Activated B cell treated with CpG ODN at 0.5 μM for 24 hours (primary cell): ENCODE results near the gene MDH1. TPM values are rescaled to one million over a fixed set of nuclear protein-coding genes. Genes with fewer than 3 reads are reported as not detected.
"Not testable (repeated sequence)": the region's sequence is repeated elsewhere in the genome, so short reads cannot be mapped to it uniquely, and the experiment has no call there.

Source experiments
- ATAC-seq: fragments of 200-7000 bp; cut with Tn5 transposase; one replicate; pipeline ENCODE4 v1.10.0; 2021; ENCODE audit warnings: low read depth, mild to moderate bottlenecking, moderate library complexity
- CTCF ChIA-PET: fragments of 350-600 bp; sonication (Branson Sonifier 250); formaldehyde crosslinking; loops from one replicate; lab custom pipeline; 2021; ENCODE audit warnings: antibody characterized with exemption; lab: Charles Lee
- POLR2A ChIA-PET: fragments of 350-600 bp; sonication (Branson Sonifier 250); formaldehyde crosslinking; loops from one replicate; lab custom pipeline; 2021; ENCODE audit warnings: antibody characterized with exemption; lab: Charles Lee
- DNase-seq: peaks from one replicate; pipeline ENCODE4 v3.0.0; 2022
- H3K27ac Mint-ChIP-seq: one replicate; pipeline ENCODE4 v1.8.0; 2020; ENCODE audit warnings: mixed read lengths
- H3K27me3 Mint-ChIP-seq: one replicate; pipeline ENCODE4 v1.8.0; 2021; ENCODE audit warnings: mixed read lengths
- H3K36me3 Mint-ChIP-seq: one replicate; pipeline ENCODE4 v1.8.0; 2021; ENCODE audit warnings: low read depth, mixed read lengths
- H3K4me1 Mint-ChIP-seq: one replicate; pipeline ENCODE4 v1.8.0; 2021; ENCODE audit warnings: mixed read lengths
- H3K4me3 Mint-ChIP-seq: one replicate; pipeline ENCODE4 v1.8.0; 2020; ENCODE audit warnings: mild to moderate bottlenecking, mixed read lengths
- H3K9me3 Mint-ChIP-seq: one replicate; pipeline ENCODE4 v1.8.0; 2020; ENCODE audit warnings: mixed read lengths
- intact Hi-C: fragments of 100-400 bp; cut with micrococcal nuclease; formaldehyde crosslinking; loops from one replicate; pipeline ENCODE4 v1.15.1; 2024
- total RNA-seq: library from RNA; stranded (reverse); gene quantifications from 2 replicates; pipeline ENCODE4 v1.2.3, GENCODE V29; 2022
- TF ChIP-seq, protein P1 (sequence below): fragments of 200-600 bp; IDR thresholded peaks from one replicate; pipeline ENCODE4 v1.8.0; 2022; ENCODE audit warnings: antibody characterized with exemption, mild to moderate bottlenecking

The MDH1 gene
- total RNA-seq, 1 donor from 2014 or later = 120 TPM

DNA sequence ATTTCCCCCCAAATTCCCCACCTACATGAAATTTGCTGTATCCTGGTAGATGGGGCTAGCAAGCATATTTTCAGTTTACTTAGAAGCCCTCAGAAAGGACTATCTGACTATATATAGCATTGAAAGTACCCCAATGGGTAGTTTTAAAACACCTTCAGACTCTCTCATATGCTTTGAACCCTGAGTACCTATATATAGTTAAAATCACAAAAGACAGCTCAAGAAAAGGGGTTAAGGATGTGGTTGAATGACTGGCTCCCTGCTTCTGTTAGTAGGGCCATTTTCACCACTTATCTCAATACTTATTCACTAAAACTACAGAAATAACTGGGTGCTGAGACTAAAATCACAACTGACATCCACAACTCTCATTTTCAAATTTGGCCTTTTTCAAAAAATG lies 19.0 kb upstream of the MDH1 start:
- peaks cover 32% of the 10 kb centered on the region for H3K36me3 Mint-ChIP-seq
- intact Hi-C loops = no loop called here
- peaks cover 3% of the 10 kb centered on the region for H3K4me1 Mint-ChIP-seq
- ATAC-seq (no peak), DNase-seq (no peak)
- no peaks in the 10 kb centered on the region for H3K27me3 Mint-ChIP-seq
- H3K4me3 Mint-ChIP-seq = no peak overlapping the region
- H3K9me3 Mint-ChIP-seq = peaks cover 28% of the 10 kb centered on the region
- CTCF ChIA-PET = no interaction called here
- POLR2A ChIA-PET = no interaction called here
- H3K27ac Mint-ChIP-seq = no peak overlapping the region
- TF ChIP-seq, protein P1, sequence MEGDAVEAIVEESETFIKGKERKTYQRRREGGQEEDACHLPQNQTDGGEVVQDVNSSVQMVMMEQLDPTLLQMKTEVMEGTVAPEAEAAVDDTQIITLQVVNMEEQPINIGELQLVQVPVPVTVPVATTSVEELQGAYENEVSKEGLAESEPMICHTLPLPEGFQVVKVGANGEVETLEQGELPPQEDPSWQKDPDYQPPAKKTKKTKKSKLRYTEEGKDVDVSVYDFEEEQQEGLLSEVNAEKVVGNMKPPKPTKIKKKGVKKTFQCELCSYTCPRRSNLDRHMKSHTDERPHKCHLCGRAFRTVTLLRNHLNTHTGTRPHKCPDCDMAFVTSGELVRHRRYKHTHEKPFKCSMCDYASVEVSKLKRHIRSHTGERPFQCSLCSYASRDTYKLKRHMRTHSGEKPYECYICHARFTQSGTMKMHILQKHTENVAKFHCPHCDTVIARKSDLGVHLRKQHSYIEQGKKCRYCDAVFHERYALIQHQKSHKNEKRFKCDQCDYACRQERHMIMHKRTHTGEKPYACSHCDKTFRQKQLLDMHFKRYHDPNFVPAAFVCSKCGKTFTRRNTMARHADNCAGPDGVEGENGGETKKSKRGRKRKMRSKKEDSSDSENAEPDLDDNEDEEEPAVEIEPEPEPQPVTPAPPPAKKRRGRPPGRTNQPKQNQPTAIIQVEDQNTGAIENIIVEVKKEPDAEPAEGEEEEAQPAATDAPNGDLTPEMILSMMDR = no peak

DNA sequence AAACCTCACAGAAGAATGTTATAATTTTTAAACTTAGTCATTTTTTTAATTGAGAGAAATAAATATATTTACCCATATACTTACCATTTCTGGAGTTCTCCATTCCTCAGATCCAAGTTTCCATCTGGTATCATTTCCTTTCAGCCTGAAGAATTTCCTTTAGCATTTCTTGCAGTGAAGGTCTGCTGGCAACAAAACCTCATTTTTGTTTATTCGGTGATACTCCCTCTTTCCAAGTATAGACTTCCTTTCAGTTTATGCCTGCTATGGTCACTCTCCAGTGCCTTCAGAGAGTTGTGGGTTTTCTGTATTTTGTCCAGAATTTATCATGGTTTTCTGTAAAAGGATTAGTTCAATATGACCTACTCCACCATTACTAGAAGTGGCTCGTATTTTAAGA lies 17.5 kb upstream of the MDH1 start:
- ChIA-PET CTCF (no interaction called here), POLR2A (no interaction called here)
- Mint-ChIP-seq H3K4me1 (peaks cover 3% of the 10 kb centered on the region), H3K36me3 (peaks cover 27% of the 10 kb centered on the region), H3K27me3 (no peaks in the 10 kb centered on the region), H3K27ac (no peak overlapping the region), H3K9me3 (peaks cover 26% of the 10 kb centered on the region), H3K4me3 (no peak overlapping the region)
- no peak for DNase-seq
- ATAC-seq = no peak
- intact Hi-C loops = no loop called here
- TF ChIP-seq, protein P1 = no peak

DNA sequence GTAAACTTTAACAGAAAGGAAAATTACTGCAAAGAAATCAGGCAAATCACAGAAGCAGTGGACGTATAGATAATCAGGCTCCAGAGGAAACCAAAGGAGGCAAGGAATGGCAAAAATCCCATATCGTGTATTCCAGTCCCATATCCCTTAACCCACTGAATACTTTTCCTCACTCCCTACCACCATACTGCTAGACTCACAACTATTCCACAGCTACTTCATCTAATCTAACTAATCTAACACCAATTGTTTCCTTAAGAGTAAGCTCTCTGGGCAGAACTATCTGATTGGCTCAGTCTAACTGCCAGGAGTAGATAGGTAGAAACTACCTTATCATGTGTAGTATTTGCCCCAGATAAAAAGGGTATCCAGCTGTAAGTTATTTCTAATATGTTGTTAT lies 16.8 kb upstream of the MDH1 start:
- intact Hi-C loops = no loop called here
- TF ChIP-seq, protein P1 = no peak
- H3K4me1 Mint-ChIP-seq = peaks cover 3% of the 10 kb centered on the region
- ATAC-seq = no peak
- no peaks in the 10 kb centered on the region for H3K27me3 Mint-ChIP-seq
- H3K36me3 Mint-ChIP-seq = peaks cover 27% of the 10 kb centered on the region
- no peak for DNase-seq
- CTCF ChIA-PET = no interaction called here
- no peak overlapping the region for H3K4me3 Mint-ChIP-seq
- H3K9me3 Mint-ChIP-seq = peaks cover 21% of the 10 kb centered on the region
- H3K27ac Mint-ChIP-seq = no peak overlapping the region
- POLR2A ChIA-PET = no interaction called here

DNA sequence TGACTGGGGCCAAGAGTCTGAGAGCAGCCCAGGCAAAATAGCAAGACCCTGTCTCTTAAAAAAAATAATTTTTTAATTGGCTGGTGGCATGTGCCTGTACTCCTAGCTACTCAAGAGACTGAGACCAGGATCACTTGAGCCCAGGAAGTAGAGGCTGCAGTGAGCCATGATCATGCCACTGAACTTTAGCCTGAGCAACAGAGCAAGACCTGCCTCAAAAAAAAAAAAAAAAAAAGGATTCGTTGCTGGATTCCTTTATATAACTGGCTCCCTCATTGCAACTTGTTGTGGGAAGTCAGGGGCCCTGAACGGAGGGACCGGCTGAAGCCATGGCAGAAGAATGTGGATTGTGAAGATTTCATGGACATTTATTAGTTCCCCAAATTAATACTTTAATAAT lies 15.7 kb upstream of the MDH1 start:
- H3K4me1 Mint-ChIP-seq, intact Hi-C loops, H3K27ac Mint-ChIP-seq, H3K27me3 Mint-ChIP-seq, POLR2A ChIA-PET, H3K4me3 Mint-ChIP-seq, CTCF ChIA-PET, ATAC-seq, DNase-seq: not testable (repeated sequence)
- Mint-ChIP-seq H3K36me3 (peaks cover 21% of the 10 kb centered on the region), H3K9me3 (peaks cover 14% of the 10 kb centered on the region)

DNA sequence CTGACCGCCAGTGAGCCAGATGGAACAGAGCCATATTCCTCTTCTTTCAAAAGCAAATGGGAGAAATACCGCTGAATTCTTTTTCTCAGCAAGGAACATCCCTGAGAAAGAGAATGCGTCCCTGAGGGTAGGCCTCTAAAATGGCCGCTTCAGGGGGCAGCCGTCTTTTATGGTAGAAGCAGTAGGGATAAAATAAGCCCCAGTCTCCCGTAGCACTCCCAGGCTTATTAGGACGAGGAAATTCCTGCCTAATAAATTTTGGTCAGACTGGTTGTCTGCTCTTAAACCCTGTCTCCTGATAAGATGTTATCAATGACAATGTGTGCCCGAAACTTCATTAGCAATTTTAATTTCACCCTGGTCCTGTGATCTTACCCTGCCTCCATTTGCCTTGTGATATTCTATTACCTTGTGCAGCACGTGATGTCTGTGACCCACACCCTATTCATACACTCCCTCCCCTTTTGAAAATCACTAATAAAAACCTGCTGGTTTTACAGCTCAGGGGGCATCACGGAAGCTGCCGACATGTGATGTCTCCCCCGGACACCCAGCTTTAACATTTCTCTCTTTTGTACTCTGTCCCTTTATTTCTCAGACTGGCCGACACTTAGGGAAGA lies 14.9 kb upstream of the MDH1 start:
- POLR2A ChIA-PET, CTCF ChIA-PET, H3K27me3 Mint-ChIP-seq, intact Hi-C loops, ATAC-seq, H3K27ac Mint-ChIP-seq, H3K4me1 Mint-ChIP-seq, DNase-seq, H3K4me3 Mint-ChIP-seq: not testable (repeated sequence)
- H3K36me3 Mint-ChIP-seq = peaks cover 16% of the 10 kb centered on the region
- peaks cover 11% of the 10 kb centered on the region for H3K9me3 Mint-ChIP-seq

DNA sequence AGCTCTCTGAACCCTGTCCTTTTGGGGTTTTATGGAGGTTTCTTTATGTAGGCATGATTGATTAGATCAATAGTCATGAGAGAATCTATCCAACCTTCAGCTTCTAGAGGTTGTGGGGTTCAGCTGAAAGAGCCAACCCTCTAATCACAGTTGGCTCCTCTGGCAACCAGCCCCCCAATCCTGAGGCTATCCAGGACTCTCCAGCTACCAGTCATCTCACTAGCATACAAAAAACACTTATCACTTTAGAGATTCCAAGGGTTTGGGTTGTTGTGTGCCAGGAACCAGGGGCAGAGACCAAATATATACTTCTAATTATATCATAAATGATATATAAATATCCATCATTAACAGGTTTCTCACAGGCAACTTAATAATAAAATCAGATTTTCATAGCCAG lies 12.2 kb upstream of the MDH1 start:
- H3K4me3 Mint-ChIP-seq = no peak overlapping the region
- no peak for DNase-seq
- H3K27ac Mint-ChIP-seq = no peak overlapping the region
- ChIA-PET CTCF (no interaction called here), POLR2A (no interaction called here)
- peaks cover 6% of the 10 kb centered on the region for H3K9me3 Mint-ChIP-seq
- no peaks in the 10 kb centered on the region for H3K27me3 Mint-ChIP-seq
- TF ChIP-seq, protein P1 = no peak
- H3K4me1 Mint-ChIP-seq = peaks cover 2% of the 10 kb centered on the region
- no peak for ATAC-seq
- intact Hi-C loops = no loop called here
- peaks cover 8% of the 10 kb centered on the region for H3K36me3 Mint-ChIP-seq
